Activated CD4-positive, alpha-beta T cell treated with anti-CD3 and anti-CD28 coated beads, Interleukin-2, amount 50 U/mL, for 4 hours (primary cell): ENCODE data around the gene ARID3C.

ENCODE experiments used
- DNase-seq, 2 experiments: peaks; one replicate each; pipeline ENCODE4 v3.0.0-alpha.2; 2020

ARID3C gene

DNA sequence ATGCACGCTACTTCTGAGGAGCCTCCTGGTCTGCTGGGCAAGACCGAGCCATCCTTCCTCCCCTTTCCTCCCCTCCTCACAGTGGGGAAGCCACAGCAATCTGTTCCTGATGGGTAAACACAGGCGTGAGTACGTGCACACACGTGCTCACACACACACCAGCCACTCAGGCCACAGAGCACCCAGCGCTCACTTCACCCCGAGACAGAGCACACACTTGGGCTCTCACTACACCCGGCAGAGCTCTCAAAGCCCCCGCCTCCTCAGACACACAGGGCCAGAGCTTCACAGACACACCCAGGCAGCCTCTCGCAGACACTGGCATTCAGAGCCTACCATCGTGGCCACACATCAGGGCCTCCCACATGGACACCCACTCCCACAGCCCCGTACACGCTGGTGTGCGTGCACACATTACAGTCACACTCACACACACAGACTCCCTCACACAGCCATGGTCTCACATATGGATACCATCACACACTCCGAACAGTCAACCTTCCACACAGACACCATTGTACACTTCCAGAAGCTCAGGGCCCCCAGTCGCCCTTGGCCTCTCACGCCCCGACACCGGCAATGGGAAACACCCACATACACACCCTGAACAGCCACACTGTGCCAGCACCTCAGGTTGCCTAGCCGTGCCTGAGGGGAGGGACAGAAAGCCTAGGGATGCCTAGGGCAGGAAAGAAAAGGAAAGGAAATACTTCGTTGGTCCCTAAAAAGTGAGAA, 52.8 kb downstream of the ARID3C start:
- no peak for DNase-seq

DNA sequence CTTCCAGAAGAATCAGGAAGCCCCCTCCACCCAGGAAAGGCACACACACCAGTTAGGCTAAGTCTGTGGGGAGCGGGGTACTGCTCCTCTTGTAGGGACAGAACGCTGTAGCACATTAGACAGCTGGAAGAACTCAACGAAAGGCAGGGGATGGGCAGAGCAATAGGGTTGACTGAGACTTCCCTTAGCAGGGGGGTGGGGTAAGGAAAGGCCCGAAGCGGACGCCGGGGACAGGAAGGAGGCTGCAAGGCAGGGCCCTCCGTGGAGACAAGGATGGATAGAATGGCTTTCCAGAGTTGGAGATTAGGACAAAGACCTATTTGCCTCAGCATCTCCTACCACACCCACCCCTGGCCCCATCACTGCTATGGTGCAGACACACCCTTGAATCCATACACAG, 53.6 kb downstream of the ARID3C start:
- DNase-seq = no peak

DNA sequence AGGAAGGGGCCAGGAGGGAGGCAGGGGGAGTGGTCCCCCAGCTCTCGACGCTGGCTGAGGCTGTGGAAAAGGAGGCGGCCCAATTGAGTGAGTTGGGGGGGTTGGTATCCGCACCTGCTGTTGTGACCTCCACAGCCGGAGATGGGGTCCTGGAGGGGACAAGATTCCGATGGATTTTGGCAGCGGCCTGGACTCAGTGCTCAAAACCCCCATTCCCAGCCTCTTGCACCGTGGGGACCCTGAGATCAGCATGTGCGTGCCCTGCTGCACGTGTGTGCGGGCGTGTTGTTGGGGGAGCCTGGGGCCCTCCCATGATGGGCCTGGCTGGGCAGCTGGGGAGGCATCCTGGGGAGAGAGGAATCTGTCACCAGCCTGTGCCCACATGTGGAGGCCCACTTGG, 54.3 kb downstream of the ARID3C start:
- no peak for DNase-seq

DNA sequence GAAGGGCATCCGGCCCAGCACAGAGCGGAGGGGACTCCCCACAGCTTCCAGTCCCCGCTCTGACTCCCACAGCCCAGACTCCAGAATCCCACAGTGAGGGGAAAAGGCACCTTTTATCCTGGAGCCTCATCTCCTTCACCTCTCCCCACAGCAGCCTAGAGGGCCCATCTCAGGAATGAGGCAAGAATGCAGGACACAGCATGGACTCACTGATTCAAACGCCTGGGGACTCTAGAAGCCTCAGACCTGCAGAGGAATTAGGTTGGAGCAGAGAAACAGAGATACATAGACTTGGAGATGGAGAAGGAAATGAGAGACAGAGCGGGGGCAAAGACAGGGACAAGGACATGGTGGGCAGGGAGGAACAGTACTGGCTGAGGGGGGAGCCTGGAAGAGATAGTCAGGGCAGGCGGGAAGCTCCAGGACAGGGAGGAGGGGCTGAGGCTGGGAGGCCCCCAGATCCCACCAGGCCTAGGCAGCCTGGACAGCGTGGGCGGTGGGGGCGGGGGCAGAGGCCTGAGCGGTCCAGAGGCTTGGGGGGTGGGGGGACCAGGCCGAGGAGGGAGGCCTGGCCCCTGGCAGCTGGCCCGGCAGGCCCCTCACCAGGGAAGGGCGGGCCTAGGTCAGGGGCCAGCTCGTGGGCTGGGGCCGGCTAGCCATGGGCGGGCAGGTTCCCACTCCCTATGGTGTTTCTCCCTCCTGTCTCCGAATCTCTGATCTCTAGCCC, 55.1 kb downstream of the ARID3C start:
- DNase-seq = no peak

DNA sequence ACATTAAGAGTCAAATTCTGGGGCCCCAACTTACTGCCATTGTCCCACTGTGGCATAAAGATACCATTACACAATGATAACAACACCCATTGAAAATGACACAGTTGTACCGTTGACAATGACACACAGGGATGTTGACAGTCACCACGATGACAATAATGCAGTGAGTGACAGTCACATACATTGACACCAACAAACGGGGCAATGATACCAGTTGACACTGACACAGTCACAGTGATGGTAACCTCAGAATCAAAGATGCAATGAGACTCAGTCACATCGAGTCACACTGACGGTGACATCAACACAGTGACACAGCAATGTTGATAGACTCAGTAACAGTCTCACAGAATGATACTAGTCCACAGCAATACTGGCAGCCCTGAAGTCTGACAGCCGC, 56.2 kb downstream of the ARID3C start:
- no peak for DNase-seq

DNA sequence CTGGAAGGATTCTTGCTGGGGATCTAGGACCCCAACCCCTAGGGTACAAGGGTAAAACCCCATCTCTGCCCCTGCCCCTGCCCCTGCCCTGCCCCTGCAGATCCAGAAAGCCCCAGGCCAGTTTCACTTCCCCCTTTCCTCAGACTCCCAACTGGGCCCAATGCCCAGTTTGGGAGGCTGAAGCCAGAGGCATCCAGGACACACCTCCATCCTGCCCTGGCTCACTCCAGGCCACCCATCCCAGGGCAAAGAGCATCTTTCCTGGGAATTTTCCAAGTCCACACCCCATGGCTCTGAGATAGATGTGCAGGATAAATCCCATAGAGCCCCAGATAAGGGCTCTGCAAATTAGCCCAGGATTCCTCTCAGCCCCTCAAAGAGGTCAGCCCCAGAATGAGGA, 56.8 kb downstream of the ARID3C start:
- no peak for DNase-seq

DNA sequence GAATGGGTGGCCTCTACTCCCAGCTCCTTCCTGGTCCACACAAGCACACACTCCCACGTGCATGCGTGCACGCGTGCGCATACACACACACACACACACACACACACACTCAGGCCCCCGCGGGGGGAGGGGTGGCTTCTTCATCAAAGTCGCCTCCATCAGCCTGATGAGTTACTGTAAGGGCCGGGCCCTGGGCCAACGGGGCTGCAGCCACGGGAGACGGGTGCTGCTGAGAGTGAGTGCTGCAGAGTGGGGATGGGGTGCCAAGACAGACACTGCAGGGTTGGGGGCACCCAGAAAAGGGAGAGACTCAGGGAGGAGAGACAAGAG, 57.4 kb downstream of the ARID3C start:
- DNase-seq = no peak
